OCI-LY7 (cell line): Measurements from ENCODE around the gene MACROD2. TPM values are rescaled to one million over a fixed set of nuclear protein-coding genes. Genes with fewer than 3 reads are reported as not detected.

Experiments
- BruUV-seq: library from RNA; stranded (reverse); fragments of 400-500 nt; replicated peaks from 2 replicates; lab custom pipeline; 2021; lab: Mats Ljungman, UMichigan
- CTCF ChIA-PET: fragments of 300-600 bp; sonication (Branson Sonifier 250); formaldehyde crosslinking; loops from one replicate; lab custom pipeline; 2022; ENCODE audit warnings: antibody characterized with exemption; ENCODE audit not compliant: unreplicated experiment; lab: Charles Lee
- POLR2A ChIA-PET: fragments of 300-600 bp; sonication (Branson Sonifier 250); formaldehyde crosslinking; loops from one replicate; lab custom pipeline; 2022; ENCODE audit warnings: antibody characterized with exemption; lab: Charles Lee
- DNase-seq: peaks from one replicate; pipeline ENCODE4 v3.0.0-alpha.2; 2015; ENCODE audit warnings: low spot score
- H2AFZ ChIP-seq: fragments of 200-600 bp; sonication (generic), shearing (Covaris generic); 2 replicates; pipeline ENCODE4 v1.6.1; 2014; ENCODE audit warnings: mild to moderate bottlenecking, antibody characterized with exemption, low read length, moderate library complexity
- H3K27ac ChIP-seq: fragments of 200-600 bp; sonication (generic); 2 replicates; pipeline ENCODE4 v1.5.1; 2014; ENCODE audit warnings: mixed run types, low read depth, mild to moderate bottlenecking, moderate library complexity, low read length, inconsistent platforms; ENCODE audit not compliant: poor library complexity, severe bottlenecking
- H3K36me3 ChIP-seq: fragments of 200-600 bp; sonication (generic); 2 replicates; pipeline ENCODE4 v1.6.1; 2014; ENCODE audit warnings: mild to moderate bottlenecking, antibody characterized with exemption, low read length, moderate library complexity, mixed read lengths; ENCODE audit not compliant: insufficient read depth
- H3K4me1 ChIP-seq: fragments of 200-600 bp; sonication (generic); 2 replicates; pipeline ENCODE4 v1.5.1; 2014; ENCODE audit warnings: mild to moderate bottlenecking, low read length; ENCODE audit not compliant: insufficient read depth, poor library complexity, severe bottlenecking
- H3K4me2 ChIP-seq: fragments of 200-600 bp; sonication (generic); 2 replicates; pipeline ENCODE4 v1.6.1; 2014; ENCODE audit warnings: mild to moderate bottlenecking, low read length
- H3K4me3 ChIP-seq: fragments of 200-600 bp; sonication (generic); 2 replicates; pipeline ENCODE4 v1.5.1; 2014; ENCODE audit warnings: mild to moderate bottlenecking, low read depth, low read length; ENCODE audit not compliant: poor library complexity, severe bottlenecking
- H3K79me2 ChIP-seq: fragments of 200-600 bp; sonication (generic); 2 replicates; pipeline ENCODE4 v1.6.1; 2016; ENCODE audit warnings: low read depth, mild to moderate bottlenecking, low read length, moderate library complexity, mixed read lengths; ENCODE audit not compliant: insufficient read depth
- H3K9me2 ChIP-seq: fragments of 200-600 bp; sonication (generic); 2 replicates; pipeline ENCODE4 v1.6.1; 2016; ENCODE audit warnings: mild to moderate bottlenecking, low read length, mixed read lengths; ENCODE audit not compliant: insufficient read depth
- H3K9me3 ChIP-seq: fragments of 200-600 bp; sonication (generic); 2 replicates; pipeline ENCODE4 v1.6.1; 2014; ENCODE audit warnings: mild to moderate bottlenecking, mixed run types, low read length, mixed read lengths
- H4K20me1 ChIP-seq: fragments of 200-600 bp; sonication (generic); 2 replicates; pipeline ENCODE4 v1.6.1; 2014; ENCODE audit warnings: mild to moderate bottlenecking, antibody characterized with exemption, low read length, moderate library complexity, mixed read lengths; ENCODE audit not compliant: insufficient read depth
- CTCF ChIP-seq: fragments of 200-600 bp; sonication (generic); conservative IDR thresholded peaks from 2 replicates; pipeline ENCODE4 v1.5.1; 2014; ENCODE audit warnings: mild to moderate bottlenecking, antibody characterized with exemption, low read length, moderate library complexity, mixed read lengths
- EZH2phosphoT487 ChIP-seq: fragments of 200-600 bp; sonication (generic); IDR thresholded peaks from 2 replicates; pipeline ENCODE4 v1.6.1; 2018; ENCODE audit warnings: low read depth, borderline replicate concordance, mild to moderate bottlenecking, mixed run types, antibody characterized with exemption, low read length, moderate library complexity, mixed read lengths
- intact Hi-C: fragments of 100-400 bp; cut with micrococcal nuclease; formaldehyde crosslinking; loops from one replicate; pipeline ENCODE4 v1.10.0; 2022; ENCODE audit not compliant: unreplicated experiment
- total RNA-seq, 2 experiments: library from RNA; depleted of rRNA in 1 of 2; stranded (reverse); fragments of >200 nt in 1 of 2; shearing (Covaris generic) in 1 of 2; gene quantifications; 2 replicates each; pipeline ENCODE4 v1.2.3, GENCODE V29; 2014 to 2022

MACROD2 gene
- total RNA-seq, 2 experiments from 2014 or later, result 0.09 to 4.5 TPM

- no peak for TF ChIP-seq EZH2phosphoT487
- no peak for TF ChIP-seq CTCF
Observed at GRCh38 chr20:15656124-15656523, 1660.8 kb downstream of the MACROD2 start.

DNA sequence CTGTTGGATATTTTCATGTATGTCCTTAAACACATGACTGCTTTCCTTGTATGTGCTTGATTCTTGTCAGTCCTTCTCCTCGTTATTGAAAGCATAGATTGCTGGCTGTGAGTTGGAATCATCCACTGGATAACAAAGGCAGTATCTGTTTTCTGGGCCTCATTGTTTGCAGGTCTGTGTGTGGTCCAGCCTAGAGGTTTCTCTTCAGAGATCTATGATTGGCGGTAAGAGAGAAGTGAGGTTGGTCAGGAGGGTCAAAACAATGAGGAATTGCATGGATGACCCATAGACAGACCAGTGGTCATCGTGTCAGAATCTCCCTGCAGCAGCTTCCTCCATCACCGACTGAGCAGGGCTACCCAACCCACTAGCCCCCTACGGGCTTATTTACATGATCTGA is 1663.0 kb downstream of the MACROD2 start:
- POLR2A ChIA-PET, result interaction anchor here (0.7 kb wide), 1 partner anchor 120 kb away, joined by 3 read pairs; no protein-coding TSS in a partner anchor

More at GRCh38 chr20:15656124-15656523, 1660.8 kb downstream of the MACROD2 start:
- no peaks in the 10 kb centered on the region for H3K9me3 ChIP-seq
- intact Hi-C loops, result no loop called here
- POLR2A ChIA-PET, result interaction anchor here (0.7 to 1.0 kb wide), 2 partner anchors 21 to 1001 kb away, joined by 3 read pairs; no protein-coding TSS in a partner anchor
- H4K20me1 ChIP-seq, result no peaks in the 10 kb centered on the region
- H3K9me2 ChIP-seq, result no peaks in the 10 kb centered on the region
- no peaks in the 10 kb centered on the region for H3K36me3 ChIP-seq
- BruUV-seq, result no TSS peak
- CTCF ChIA-PET, result no interaction called here
- no peak for DNase-seq
- H3K4me3 ChIP-seq, result no peak overlapping the region
- no peaks in the 10 kb centered on the region for H3K79me2 ChIP-seq
- no peak overlapping the region for H3K27ac ChIP-seq
- no peak overlapping the region for H2AFZ ChIP-seq
- no peaks in the 10 kb centered on the region for H3K4me1 ChIP-seq
- H3K4me2 ChIP-seq, result no peak overlapping the region

More for the DNA sequence above, 1663.0 kb downstream of the MACROD2 start:
- Histone ChIP-seq H2AFZ (no peak overlapping the region), H3K4me1 (no peaks in the 10 kb centered on the region), H4K20me1 (no peaks in the 10 kb centered on the region), H3K9me3 (no peaks in the 10 kb centered on the region), H3K79me2 (no peaks in the 10 kb centered on the region), H3K36me3 (no peaks in the 10 kb centered on the region), H3K4me3 (no peak overlapping the region), H3K27ac (no peak overlapping the region), H3K9me2 (no peaks in the 10 kb centered on the region), H3K4me2 (no peak overlapping the region)
- no TSS peak for BruUV-seq
- TF ChIP-seq EZH2phosphoT487 (no peak), CTCF (no peak)
- CTCF ChIA-PET, result no interaction called here
- DNase-seq, result no peak
- intact Hi-C loops, result no loop called here
